ENCODE measurements around the gene TRAPPC13. TPM values are rescaled to one million over a fixed set of nuclear protein-coding genes. Genes with fewer than 3 reads are reported as not detected.
"Not testable (repeated sequence)": the region's sequence is repeated elsewhere in the genome, so short reads cannot be mapped to it uniquely, and the experiment has no call there.

Gene TRAPPC13
- 10 to 100 TPM; 16.5 to 31.9 (median 19.0) TPM for total RNA-seq
- long read RNA-seq, donor 1, partial matches to known transcripts = 0 of 15 reads
- long read RNA-seq, donor 1, other reads (novel, unspliced or antisense) = 7 of 15 reads
- long read RNA-seq, donor 2, partial matches to known transcripts = 0 of 3 reads
- long read RNA-seq, donor 2, other reads (novel, unspliced or antisense) = 0 of 3 reads

- peak within 1 kb of the TSS; percentile 82 for H3K4me3 ChIP-seq
- intact Hi-C loops (cut with DNase I, micrococcal nuclease) = no loop called here
- TF ChIP-seq CTCF (IDR thresholded peaks at IDR 0.05) = no peak
- peaks cover 13% of the 10 kb centered on the region for H3K4me1 ChIP-seq (ENCODE audit: low read depth)
- H3K36me3 ChIP-seq (ENCODE audit: low read depth) = no peaks in the 10 kb centered on the region
- ATAC-seq (peak; percentile 91), DNase-seq (peak; percentile 80 to 89 (median 81))
- H3K9me3 ChIP-seq = no peaks in the 10 kb centered on the region
Observed at GRCh38 chr5:65624571-65625555, at the start of gene TRAPPC13, which contains the start of gene SHLD3. TRAPPC13 (plus strand) TSS chr5:65625027; CDS start chr5:65625061, 34 bp downstream. SHLD3 (plus strand) TSS chr5:65625027; CDS start chr5:65629588, 4,561 bp downstream.

GRCh38 chr5:65577141-65577540 is 47.7 kb upstream of the TRAPPC13 start:
- Histone ChIP-seq H3K9me3 (no peaks in the 10 kb centered on the region), H3K4me3 (no peak overlapping the region), H3K4me1 (ENCODE audit: low read depth) (no peaks in the 10 kb centered on the region), H3K36me3 (ENCODE audit: low read depth) (no peaks in the 10 kb centered on the region)
- intact Hi-C loops (cut with DNase I, micrococcal nuclease) = no loop called here
- DNase-seq (no peak), ATAC-seq (no peak)
- TF ChIP-seq CTCF (IDR thresholded peaks at IDR 0.05) = no peak

- Histone ChIP-seq H3K4me3 (no peak overlapping the region), H3K36me3 (ENCODE audit: low read depth) (peaks cover 5% of the 10 kb centered on the region), H3K9me3 (no peaks in the 10 kb centered on the region), H3K4me1 (ENCODE audit: low read depth) (no peaks in the 10 kb centered on the region)
- intact Hi-C loops (cut with DNase I, micrococcal nuclease) = no loop called here
- no peak for DNase-seq
- TF ChIP-seq CTCF (IDR thresholded peaks at IDR 0.05) = no peak
- ATAC-seq = no peak
Observed at GRCh38 chr5:65588694-65589093, 36.1 kb upstream of the TRAPPC13 start.

GRCh38 chr5:65601761-65602160 is 23.1 kb upstream of the TRAPPC13 start:
- ATAC-seq; H3K4me3 ChIP-seq; H3K4me1 ChIP-seq (ENCODE audit: low read depth); DNase-seq; intact Hi-C loops (cut with DNase I, micrococcal nuclease); H3K36me3 ChIP-seq (ENCODE audit: low read depth); H3K9me3 ChIP-seq: not testable (repeated sequence)

GRCh38 chr5:65611524-65611923 is 13.3 kb upstream of the TRAPPC13 start:
- no peak for DNase-seq
- ATAC-seq = no peak
- no peaks in the 10 kb centered on the region for H3K4me1 ChIP-seq (ENCODE audit: low read depth)
- no peak for TF ChIP-seq CTCF (IDR thresholded peaks at IDR 0.05)
- H3K36me3 ChIP-seq (ENCODE audit: low read depth) = no peaks in the 10 kb centered on the region
- H3K9me3 ChIP-seq = no peaks in the 10 kb centered on the region
- intact Hi-C loops (cut with DNase I, micrococcal nuclease) = no loop called here
- H3K4me3 ChIP-seq = no peak overlapping the region

Measured in mucosa of descending colon (tissue), 3 donors.